ENCODE data around the gene E4F1. TPM values are rescaled to one million over a fixed set of nuclear protein-coding genes. Genes with fewer than 3 reads are reported as not detected.

The E4F1 gene
- total and polyA plus RNA-seq, 4 donors, result 4.4 to 19.1 (median 13.7) TPM

DNA sequence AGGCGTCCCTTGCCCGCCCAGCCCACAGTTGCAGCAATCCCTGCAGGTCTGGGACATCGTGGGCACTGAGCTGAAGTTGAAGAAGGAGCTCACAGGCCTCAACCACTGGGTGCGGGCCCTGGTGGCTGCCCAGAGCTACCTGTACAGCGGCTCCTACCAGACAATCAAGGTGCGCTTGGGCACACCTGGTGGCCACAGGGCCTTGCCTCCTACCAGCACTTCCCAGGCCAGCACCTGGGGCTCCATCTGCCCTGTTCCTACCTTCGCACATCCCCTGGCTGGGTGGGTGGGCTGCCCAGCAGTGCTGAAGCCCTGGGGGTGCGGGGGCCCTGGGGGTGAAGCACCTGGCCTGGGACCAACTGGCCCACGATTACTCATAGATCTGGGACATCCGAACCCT lies 47.9 kb upstream of the E4F1 start:
- no peaks in the 10 kb centered on the region for H3K4me1 ChIP-seq (ENCODE audit: control insufficient read depth in 4 of 4, insufficient read depth in 4 of 4, low read length in 3 of 4)
- no peak overlapping the region for H3K9ac ChIP-seq (ENCODE audit: low read depth in 1 of 2, low read length in 2 of 2)
- WGBS, result 96% methylated on average over 10 of the region's 10 CpGs
- H3K4me3 ChIP-seq (ENCODE audit: low read depth in 1 of 3, low read length in 3 of 3), result no peak overlapping the region
- H3K36me3 ChIP-seq (ENCODE audit: control insufficient read depth in 4 of 4, insufficient read depth in 3 of 4, low read depth in 1 of 4, low read length in 3 of 4), result peaks cover 12 to 61% (median 33%) of the 10 kb centered on the region in 4 donors
- no peak for DNase-seq (ENCODE audit: low spot score)
- H3K27ac ChIP-seq (ENCODE audit: low read depth in 1 of 2, low read length in 2 of 2), result no peak overlapping the region
- TF ChIP-seq, protein P1, sequence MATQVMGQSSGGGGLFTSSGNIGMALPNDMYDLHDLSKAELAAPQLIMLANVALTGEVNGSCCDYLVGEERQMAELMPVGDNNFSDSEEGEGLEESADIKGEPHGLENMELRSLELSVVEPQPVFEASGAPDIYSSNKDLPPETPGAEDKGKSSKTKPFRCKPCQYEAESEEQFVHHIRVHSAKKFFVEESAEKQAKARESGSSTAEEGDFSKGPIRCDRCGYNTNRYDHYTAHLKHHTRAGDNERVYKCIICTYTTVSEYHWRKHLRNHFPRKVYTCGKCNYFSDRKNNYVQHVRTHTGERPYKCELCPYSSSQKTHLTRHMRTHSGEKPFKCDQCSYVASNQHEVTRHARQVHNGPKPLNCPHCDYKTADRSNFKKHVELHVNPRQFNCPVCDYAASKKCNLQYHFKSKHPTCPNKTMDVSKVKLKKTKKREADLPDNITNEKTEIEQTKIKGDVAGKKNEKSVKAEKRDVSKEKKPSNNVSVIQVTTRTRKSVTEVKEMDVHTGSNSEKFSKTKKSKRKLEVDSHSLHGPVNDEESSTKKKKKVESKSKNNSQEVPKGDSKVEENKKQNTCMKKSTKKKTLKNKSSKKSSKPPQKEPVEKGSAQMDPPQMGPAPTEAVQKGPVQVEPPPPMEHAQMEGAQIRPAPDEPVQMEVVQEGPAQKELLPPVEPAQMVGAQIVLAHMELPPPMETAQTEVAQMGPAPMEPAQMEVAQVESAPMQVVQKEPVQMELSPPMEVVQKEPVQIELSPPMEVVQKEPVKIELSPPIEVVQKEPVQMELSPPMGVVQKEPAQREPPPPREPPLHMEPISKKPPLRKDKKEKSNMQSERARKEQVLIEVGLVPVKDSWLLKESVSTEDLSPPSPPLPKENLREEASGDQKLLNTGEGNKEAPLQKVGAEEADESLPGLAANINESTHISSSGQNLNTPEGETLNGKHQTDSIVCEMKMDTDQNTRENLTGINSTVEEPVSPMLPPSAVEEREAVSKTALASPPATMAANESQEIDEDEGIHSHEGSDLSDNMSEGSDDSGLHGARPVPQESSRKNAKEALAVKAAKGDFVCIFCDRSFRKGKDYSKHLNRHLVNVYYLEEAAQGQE (IDR thresholded peaks at IDR 0.05), result no peak
- TF ChIP-seq RAD21 (IDR thresholded peaks at IDR 0.05) (no peak), GABPA (IDR thresholded peaks at IDR 0.05 in 1 of 2, conservative IDR thresholded peaks at IDR 0.05 in 1 of 2) (no peak), RXRA (IDR thresholded peaks at IDR 0.05) (no peak), JUND (IDR thresholded peaks at IDR 0.05) (no peak), FOXA1 (IDR thresholded peaks at IDR 0.05) (no peak), YY1 (IDR thresholded peaks at IDR 0.05) (no peak), NR2F2 (IDR thresholded peaks at IDR 0.05) (no peak), EGR1 (IDR thresholded peaks at IDR 0.05; ENCODE audit: low read depth in 2 of 2) (no peak), HNF4G (IDR thresholded peaks at IDR 0.05) (no peak), HNF4A (conservative IDR thresholded peaks at IDR 0.05) (no peak), SP1 (IDR thresholded peaks at IDR 0.05) (no peak), TAF1 (conservative IDR thresholded peaks at IDR 0.05) (no peak), FOXA2 (IDR thresholded peaks at IDR 0.05) (no peak)
- TF ChIP-seq, protein P2, sequence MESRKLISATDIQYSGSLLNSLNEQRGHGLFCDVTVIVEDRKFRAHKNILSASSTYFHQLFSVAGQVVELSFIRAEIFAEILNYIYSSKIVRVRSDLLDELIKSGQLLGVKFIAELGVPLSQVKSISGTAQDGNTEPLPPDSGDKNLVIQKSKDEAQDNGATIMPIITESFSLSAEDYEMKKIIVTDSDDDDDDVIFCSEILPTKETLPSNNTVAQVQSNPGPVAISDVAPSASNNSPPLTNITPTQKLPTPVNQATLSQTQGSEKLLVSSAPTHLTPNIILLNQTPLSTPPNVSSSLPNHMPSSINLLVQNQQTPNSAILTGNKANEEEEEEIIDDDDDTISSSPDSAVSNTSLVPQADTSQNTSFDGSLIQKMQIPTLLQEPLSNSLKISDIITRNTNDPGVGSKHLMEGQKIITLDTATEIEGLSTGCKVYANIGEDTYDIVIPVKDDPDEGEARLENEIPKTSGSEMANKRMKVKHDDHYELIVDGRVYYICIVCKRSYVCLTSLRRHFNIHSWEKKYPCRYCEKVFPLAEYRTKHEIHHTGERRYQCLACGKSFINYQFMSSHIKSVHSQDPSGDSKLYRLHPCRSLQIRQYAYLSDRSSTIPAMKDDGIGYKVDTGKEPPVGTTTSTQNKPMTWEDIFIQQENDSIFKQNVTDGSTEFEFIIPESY (IDR thresholded peaks at IDR 0.05), result no peak
- TF ChIP-seq, protein P3, sequence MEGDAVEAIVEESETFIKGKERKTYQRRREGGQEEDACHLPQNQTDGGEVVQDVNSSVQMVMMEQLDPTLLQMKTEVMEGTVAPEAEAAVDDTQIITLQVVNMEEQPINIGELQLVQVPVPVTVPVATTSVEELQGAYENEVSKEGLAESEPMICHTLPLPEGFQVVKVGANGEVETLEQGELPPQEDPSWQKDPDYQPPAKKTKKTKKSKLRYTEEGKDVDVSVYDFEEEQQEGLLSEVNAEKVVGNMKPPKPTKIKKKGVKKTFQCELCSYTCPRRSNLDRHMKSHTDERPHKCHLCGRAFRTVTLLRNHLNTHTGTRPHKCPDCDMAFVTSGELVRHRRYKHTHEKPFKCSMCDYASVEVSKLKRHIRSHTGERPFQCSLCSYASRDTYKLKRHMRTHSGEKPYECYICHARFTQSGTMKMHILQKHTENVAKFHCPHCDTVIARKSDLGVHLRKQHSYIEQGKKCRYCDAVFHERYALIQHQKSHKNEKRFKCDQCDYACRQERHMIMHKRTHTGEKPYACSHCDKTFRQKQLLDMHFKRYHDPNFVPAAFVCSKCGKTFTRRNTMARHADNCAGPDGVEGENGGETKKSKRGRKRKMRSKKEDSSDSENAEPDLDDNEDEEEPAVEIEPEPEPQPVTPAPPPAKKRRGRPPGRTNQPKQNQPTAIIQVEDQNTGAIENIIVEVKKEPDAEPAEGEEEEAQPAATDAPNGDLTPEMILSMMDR (IDR thresholded peaks at IDR 0.05; ENCODE audit: low read depth, low read length, missing input control), result no peak
- TF ChIP-seq, protein P4, sequence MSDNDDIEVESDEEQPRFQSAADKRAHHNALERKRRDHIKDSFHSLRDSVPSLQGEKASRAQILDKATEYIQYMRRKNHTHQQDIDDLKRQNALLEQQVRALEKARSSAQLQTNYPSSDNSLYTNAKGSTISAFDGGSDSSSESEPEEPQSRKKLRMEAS (IDR thresholded peaks at IDR 0.05), result no peak
- TF ChIP-seq, protein P5, sequence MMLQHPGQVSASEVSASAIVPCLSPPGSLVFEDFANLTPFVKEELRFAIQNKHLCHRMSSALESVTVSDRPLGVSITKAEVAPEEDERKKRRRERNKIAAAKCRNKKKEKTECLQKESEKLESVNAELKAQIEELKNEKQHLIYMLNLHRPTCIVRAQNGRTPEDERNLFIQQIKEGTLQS (IDR thresholded peaks at IDR 0.05), result no peak
- H3K9me3 ChIP-seq (ENCODE audit: control insufficient read depth in 4 of 4, low read length in 3 of 4), result no peaks in the 10 kb centered on the region
- H3K27me3 ChIP-seq (ENCODE audit: control insufficient read depth in 4 of 4, insufficient read depth in 4 of 4, low read length in 3 of 4), result no peaks in the 10 kb centered on the region
